ENCODE results near the gene GLIS2.

The GLIS2 gene

DNA sequence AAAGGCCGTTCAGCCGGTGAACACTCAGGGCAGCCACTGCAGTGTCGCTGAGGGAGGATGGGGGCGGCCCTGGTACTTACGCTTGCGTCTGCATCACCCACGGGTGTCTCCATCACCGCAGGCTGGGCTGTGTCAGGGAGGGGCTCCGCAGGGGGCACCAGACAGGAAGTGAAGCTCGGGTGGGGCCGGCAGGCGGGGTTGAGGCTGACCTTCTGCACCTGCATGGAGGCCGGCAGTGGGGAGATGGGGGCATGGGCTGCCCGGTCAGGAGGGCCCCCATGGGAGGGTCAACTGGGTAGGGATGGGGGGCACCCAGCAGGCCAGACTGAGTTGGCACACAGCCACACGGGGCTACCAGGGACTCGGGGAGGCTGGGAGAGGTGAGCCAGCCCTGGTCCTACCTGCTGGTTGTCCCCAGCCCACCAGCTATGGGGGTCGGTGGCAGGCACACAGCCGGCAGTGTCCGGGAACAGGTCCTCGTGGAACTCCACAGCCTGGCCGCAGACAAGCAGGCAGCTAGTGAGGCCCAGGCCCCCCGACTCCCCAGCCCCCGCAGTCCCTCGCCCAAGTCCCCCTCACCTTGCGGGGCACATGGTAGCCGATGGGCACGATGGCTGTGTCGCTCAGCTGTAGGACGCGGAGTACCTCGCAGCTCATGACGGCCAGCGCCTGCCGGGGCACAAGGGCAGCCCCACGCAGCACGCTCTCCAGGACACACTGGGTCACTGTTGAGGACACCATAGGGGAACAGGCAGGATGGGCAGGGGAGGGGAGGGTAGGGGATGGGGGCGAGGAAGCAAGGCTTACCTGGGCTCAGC lies 48.5 kb downstream of the GLIS2 start:
- TF ChIP-seq, protein P1, sequence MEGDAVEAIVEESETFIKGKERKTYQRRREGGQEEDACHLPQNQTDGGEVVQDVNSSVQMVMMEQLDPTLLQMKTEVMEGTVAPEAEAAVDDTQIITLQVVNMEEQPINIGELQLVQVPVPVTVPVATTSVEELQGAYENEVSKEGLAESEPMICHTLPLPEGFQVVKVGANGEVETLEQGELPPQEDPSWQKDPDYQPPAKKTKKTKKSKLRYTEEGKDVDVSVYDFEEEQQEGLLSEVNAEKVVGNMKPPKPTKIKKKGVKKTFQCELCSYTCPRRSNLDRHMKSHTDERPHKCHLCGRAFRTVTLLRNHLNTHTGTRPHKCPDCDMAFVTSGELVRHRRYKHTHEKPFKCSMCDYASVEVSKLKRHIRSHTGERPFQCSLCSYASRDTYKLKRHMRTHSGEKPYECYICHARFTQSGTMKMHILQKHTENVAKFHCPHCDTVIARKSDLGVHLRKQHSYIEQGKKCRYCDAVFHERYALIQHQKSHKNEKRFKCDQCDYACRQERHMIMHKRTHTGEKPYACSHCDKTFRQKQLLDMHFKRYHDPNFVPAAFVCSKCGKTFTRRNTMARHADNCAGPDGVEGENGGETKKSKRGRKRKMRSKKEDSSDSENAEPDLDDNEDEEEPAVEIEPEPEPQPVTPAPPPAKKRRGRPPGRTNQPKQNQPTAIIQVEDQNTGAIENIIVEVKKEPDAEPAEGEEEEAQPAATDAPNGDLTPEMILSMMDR (IDR thresholded peaks at IDR 0.05; ENCODE audit: low read depth, low read length) = no peak
- H3K4me3 ChIP-seq (replicated peaks in 1 of 2; ENCODE audit: low read depth in 2 of 2, low read length in 2 of 2) = no peak overlapping the region
- DNase-seq (ENCODE audit: low read depth in 2 of 2) = no peak

DNA sequence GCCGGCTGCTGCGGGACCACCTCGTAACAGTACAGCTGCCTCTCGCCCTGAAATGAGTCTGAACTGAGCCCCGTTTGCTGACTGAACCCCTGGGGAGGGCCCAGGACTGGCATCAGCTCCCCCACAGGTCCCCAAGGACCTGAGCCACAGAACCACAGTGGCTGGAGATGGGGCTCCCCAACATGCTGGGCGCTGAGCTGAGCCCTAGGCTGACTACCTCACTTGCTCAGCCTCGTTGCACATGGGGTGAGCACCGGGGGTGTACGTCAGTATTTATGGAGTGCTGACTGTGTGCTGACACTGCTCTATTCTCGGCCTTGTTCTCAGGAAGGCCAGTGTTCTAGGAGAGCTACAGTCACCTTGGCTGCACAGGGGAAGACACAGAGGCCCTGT lies 49.1 kb downstream of the GLIS2 start:
- TF ChIP-seq, protein P1 (IDR thresholded peaks at IDR 0.05; ENCODE audit: low read depth, low read length) = no peak
- no peak for DNase-seq (ENCODE audit: low read depth in 2 of 2)

GRCh38 chr16:4365615-4366014 lies 49.7 kb downstream of the GLIS2 start:
- H3K4me3 ChIP-seq (replicated peaks in 1 of 2; ENCODE audit: low read depth in 2 of 2, low read length in 2 of 2) = no peak overlapping the region

More for the DNA sequence above, 49.1 kb downstream of the GLIS2 start:
- no peak overlapping the region for H3K4me3 ChIP-seq (replicated peaks in 1 of 2; ENCODE audit: low read depth in 2 of 2, low read length in 2 of 2)

GRCh38 chr16:4366016-4366415 lies 50.1 kb downstream of the GLIS2 start:
- TF ChIP-seq, protein P1 (IDR thresholded peaks at IDR 0.05; ENCODE audit: low read depth, low read length) = no peak
- no peak for DNase-seq (ENCODE audit: low read depth in 2 of 2)
- no peak overlapping the region for H3K4me3 ChIP-seq (replicated peaks in 1 of 2; ENCODE audit: low read depth in 2 of 2, low read length in 2 of 2)

More at GRCh38 chr16:4365615-4366014, 49.7 kb downstream of the GLIS2 start:
- TF ChIP-seq, protein P1 (IDR thresholded peaks at IDR 0.05; ENCODE audit: low read depth, low read length) = no peak
- DNase-seq (ENCODE audit: low read depth in 2 of 2) = no peak

DNA sequence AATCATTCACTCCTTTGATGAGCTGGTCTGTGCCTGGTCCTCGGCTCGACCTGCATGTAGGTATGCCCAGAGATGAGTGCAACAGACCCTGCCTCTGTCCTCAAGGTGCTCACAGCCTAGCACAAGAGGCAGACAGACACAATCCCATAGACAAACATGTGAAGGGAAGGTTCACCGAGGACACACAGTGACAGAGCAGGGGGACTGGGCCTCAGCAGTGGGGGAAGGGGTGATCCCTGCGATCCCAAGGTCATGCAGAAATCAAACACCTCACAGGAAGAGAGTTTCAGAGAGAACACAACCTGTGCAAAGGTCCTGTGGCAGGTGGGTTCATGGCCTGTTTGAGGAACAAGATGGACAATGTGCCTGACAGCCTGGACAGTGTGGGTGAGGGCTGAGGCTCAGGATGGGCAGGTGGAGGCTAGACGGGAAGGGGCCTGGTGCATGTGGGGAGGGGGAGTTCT lies 51.6 kb downstream of the GLIS2 start:
- no peak overlapping the region for H3K4me3 ChIP-seq (replicated peaks in 1 of 2; ENCODE audit: low read depth in 2 of 2, low read length in 2 of 2)
- DNase-seq (ENCODE audit: low read depth in 2 of 2) = no peak
- TF ChIP-seq, protein P1 (IDR thresholded peaks at IDR 0.05; ENCODE audit: low read depth, low read length) = no peak

GRCh38 chr16:4369007-4369733 lies 53.3 kb downstream of the GLIS2 start:
- no peak overlapping the region for H3K4me3 ChIP-seq (replicated peaks in 1 of 2; ENCODE audit: low read depth in 2 of 2, low read length in 2 of 2)
- DNase-seq (ENCODE audit: low read depth in 2 of 2) = peak in 1 of 2 donors; percentile 56
- TF ChIP-seq, protein P1 (IDR thresholded peaks at IDR 0.05; ENCODE audit: low read depth, low read length) = no peak

Data from cardiac fibroblast (primary cell).